GM06990 (cell line): Measurements from ENCODE around the gene KIAA1217.

Experiments used
- DNase-seq: peaks from one replicate; pipeline ENCODE4 v3.0.0-alpha.2; 2011; ENCODE audit not compliant: insufficient read length; ENCODE audit errors: extremely low read depth
- H3K27me3 ChIP-seq: replicated peaks from 2 replicates; pipeline ENCODE4 v1.6.0; 2011; ENCODE audit warnings: low read length; ENCODE audit not compliant: control insufficient read depth, insufficient read depth
- H3K36me3 ChIP-seq: 2 replicates; pipeline ENCODE4 v1.5.1; 2011; ENCODE audit warnings: low read length; ENCODE audit not compliant: control insufficient read depth, insufficient read depth
- H3K4me3 ChIP-seq: replicated peaks from 2 replicates; pipeline ENCODE4 v1.5.1; 2011; ENCODE audit warnings: low read depth, mild to moderate bottlenecking, control low read depth, low read length
- TF ChIP-seq, protein P1 (sequence below): IDR thresholded peaks from 2 replicates; pipeline ENCODE4 v1.5.1; 2011; ENCODE audit warnings: low read length, control low read depth, mild to moderate bottlenecking, inconsistent platforms; ENCODE audit not compliant: insufficient read depth, poor library complexity, severe bottlenecking

KIAA1217 gene

DNA sequence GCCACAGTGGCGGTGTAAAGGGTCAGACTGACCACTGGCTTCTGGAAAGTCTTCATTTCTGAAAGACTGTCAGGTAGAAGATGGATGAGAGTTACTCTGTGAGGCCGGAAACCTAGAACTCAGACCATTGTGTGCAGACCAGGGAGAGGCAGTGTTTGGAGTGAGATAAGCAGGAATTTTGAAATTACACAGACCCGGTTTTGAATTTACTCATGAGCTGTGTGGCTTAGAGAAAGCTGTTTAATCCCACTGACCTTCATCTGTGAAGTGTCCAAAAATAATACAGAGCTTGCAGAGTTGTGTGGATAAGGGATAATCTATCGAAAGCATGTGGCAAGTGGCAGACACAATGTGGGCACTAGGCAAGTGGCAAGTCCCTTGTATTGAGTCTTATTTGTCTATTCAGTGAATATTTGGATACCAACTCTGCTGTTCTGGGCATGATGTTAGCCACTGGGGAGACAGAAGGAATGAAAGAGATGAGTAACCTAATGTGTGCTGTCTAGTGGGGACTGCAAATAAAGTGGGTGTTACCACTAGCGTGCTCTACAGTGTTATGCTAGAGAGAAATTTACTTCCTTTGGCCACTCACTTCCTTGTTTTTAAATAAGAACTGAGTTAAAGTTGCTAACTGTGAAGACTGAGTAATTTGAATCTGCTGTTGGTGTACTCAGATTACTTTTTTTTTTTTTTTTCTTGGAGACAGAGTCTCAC lies 69.4 kb downstream of the KIAA1217 start:
- no peak for DNase-seq
- Histone ChIP-seq H3K4me3 (no peak overlapping the region), H3K36me3 (no peaks in the 10 kb centered on the region), H3K27me3 (no peaks in the 10 kb centered on the region)
- TF ChIP-seq, protein P1, sequence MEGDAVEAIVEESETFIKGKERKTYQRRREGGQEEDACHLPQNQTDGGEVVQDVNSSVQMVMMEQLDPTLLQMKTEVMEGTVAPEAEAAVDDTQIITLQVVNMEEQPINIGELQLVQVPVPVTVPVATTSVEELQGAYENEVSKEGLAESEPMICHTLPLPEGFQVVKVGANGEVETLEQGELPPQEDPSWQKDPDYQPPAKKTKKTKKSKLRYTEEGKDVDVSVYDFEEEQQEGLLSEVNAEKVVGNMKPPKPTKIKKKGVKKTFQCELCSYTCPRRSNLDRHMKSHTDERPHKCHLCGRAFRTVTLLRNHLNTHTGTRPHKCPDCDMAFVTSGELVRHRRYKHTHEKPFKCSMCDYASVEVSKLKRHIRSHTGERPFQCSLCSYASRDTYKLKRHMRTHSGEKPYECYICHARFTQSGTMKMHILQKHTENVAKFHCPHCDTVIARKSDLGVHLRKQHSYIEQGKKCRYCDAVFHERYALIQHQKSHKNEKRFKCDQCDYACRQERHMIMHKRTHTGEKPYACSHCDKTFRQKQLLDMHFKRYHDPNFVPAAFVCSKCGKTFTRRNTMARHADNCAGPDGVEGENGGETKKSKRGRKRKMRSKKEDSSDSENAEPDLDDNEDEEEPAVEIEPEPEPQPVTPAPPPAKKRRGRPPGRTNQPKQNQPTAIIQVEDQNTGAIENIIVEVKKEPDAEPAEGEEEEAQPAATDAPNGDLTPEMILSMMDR: no peak

DNA sequence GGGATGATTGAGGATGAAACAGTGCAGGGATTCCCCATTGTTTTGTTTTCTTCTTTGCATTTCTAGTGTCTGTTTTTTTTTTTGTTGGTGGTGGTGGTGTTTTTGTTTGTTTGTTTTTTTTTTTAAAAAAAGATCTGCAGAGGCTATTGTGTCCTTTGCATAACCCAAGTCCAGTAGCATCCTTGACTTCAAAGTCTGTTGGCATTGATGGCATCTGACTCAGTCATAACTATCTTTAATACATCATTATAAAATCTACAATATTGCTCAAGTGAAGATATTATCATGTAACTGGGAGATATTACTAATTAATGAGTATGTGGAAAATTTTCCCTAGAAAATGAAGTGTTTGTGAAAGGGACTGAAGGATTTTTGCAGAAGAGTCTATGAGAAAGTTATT lies 70.2 kb downstream of the KIAA1217 start:
- no peak for DNase-seq
- Histone ChIP-seq H3K36me3 (no peaks in the 10 kb centered on the region), H3K4me3 (no peak overlapping the region), H3K27me3 (no peaks in the 10 kb centered on the region)
- TF ChIP-seq, protein P1: no peak

GRCh38 chr10:24287559-24288195 lies 78.7 kb downstream of the KIAA1217 start:
- no peak overlapping the region for H3K4me3 ChIP-seq
- H3K27me3 ChIP-seq: no peaks in the 10 kb centered on the region
- TF ChIP-seq, protein P1: no peak
- no peaks in the 10 kb centered on the region for H3K36me3 ChIP-seq
- DNase-seq: no peak

DNA sequence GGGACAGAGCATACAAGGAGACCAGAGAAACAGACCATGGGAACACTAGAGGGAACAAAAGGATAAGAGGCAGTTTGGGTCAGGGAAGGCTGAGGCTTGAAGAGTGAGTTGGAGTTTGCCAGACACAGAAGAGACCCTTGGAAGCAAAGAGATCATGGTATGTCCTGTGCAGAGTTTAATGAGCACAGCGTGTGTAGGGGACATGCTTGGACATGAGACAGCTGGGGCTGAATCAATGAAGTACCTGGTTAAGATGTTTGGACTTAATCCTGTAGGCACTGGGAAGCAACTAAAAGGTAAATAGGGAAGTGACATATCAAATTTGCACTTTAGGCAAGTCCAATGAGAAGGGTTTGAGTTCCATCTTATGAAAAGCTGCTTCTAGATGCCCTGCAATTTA lies 79.6 kb downstream of the KIAA1217 start:
- no peak for DNase-seq
- TF ChIP-seq, protein P1: no peak
- Histone ChIP-seq H3K4me3 (no peak overlapping the region), H3K27me3 (no peaks in the 10 kb centered on the region), H3K36me3 (no peaks in the 10 kb centered on the region)

- H3K4me3 ChIP-seq: no peak overlapping the region
- no peak for DNase-seq
- TF ChIP-seq, protein P1: no peak
- H3K36me3 ChIP-seq: no peaks in the 10 kb centered on the region
- no peaks in the 10 kb centered on the region for H3K27me3 ChIP-seq
Observed at GRCh38 chr10:24289235-24289634, 80.3 kb downstream of the KIAA1217 start.
